ENCODE data around the gene MPPED1. TPM values are rescaled to one million over a fixed set of nuclear protein-coding genes. Genes with fewer than 3 reads are reported as not detected.

MPPED1 gene
- total RNA-seq, 4 donors from 2014 or later: not detected

- H3K4me3 ChIP-seq: no peak overlapping the region
- peaks cover 0 to 63% (median 1%) of the 10 kb centered on the region in 4 donors for H3K27me3 ChIP-seq
- H3K36me3 ChIP-seq: no peaks in the 10 kb centered on the region
- WGBS, 2 donors: 60 to 64% methylated on average over 4 to 11 of the region's 19 CpGs
- TF ChIP-seq POLR2A (IDR thresholded peaks at IDR 0.05) (no peak), CTCF (IDR thresholded peaks at IDR 0.05) (no peak)
- no peak for DNase-seq
- no peaks in the 10 kb centered on the region for H3K4me1 ChIP-seq
- H3K9me3 ChIP-seq: no peaks in the 10 kb centered on the region
- intact Hi-C loops (cut with DNase I): no loop called here
- H3K27ac ChIP-seq: no peak overlapping the region
These were observed 75.7 kb downstream of the MPPED1 start for GRCh38 chr22:43487311-43488030.

- intact Hi-C loops (cut with DNase I): no loop called here
- no peak for DNase-seq
- no peak for TF ChIP-seq CTCF (IDR thresholded peaks at IDR 0.05)
- Histone ChIP-seq H3K36me3 (no peaks in the 10 kb centered on the region), H3K9me3 (no peaks in the 10 kb centered on the region), H3K4me3 (no peak overlapping the region), H3K4me1 (no peaks in the 10 kb centered on the region), H3K27me3 (peaks cover 0 to 69% (median 1%) of the 10 kb centered on the region in 4 donors), H3K27ac (no peak overlapping the region)
- 63 to 67% methylated on average over 12 to 13 of the region's 26 CpGs for WGBS, 2 donors
These were observed 76.4 kb downstream of the MPPED1 start for GRCh38 chr22:43488031-43488866.

- H3K4me3 ChIP-seq: no peak overlapping the region
- no peak overlapping the region for H3K27ac ChIP-seq
- H3K36me3 ChIP-seq: no peaks in the 10 kb centered on the region
- 64 to 76% methylated on average over 4 to 5 of the region's 10 CpGs for WGBS, 2 donors
- H3K9me3 ChIP-seq: no peaks in the 10 kb centered on the region
- H3K4me1 ChIP-seq: no peaks in the 10 kb centered on the region
- intact Hi-C loops (cut with DNase I): no loop called here
- TF ChIP-seq POLR2A (IDR thresholded peaks at IDR 0.05) (no peak), CTCF (IDR thresholded peaks at IDR 0.05) (no peak)
- no peak for DNase-seq
- H3K27me3 ChIP-seq: peaks cover 0 to 69% (median 1%) of the 10 kb centered on the region in 4 donors
These were observed 77.1 kb downstream of the MPPED1 start for GRCh38 chr22:43488937-43489336.

GRCh38 chr22:43490311-43490710 is 78.5 kb downstream of the MPPED1 start:
- TF ChIP-seq CTCF (IDR thresholded peaks at IDR 0.05): no peak
- TF ChIP-seq POLR2A (IDR thresholded peaks at IDR 0.05): no peak
- H3K36me3 ChIP-seq: no peaks in the 10 kb centered on the region
- intact Hi-C loops (cut with DNase I): no loop called here
- no peaks in the 10 kb centered on the region for H3K4me1 ChIP-seq
- 71 to 83% methylated on average over 6 to 7 of the region's 7 CpGs for WGBS, 2 donors
- DNase-seq: no peak
- H3K4me3 ChIP-seq: no peak overlapping the region
- H3K9me3 ChIP-seq: no peaks in the 10 kb centered on the region
- no peak overlapping the region for H3K27ac ChIP-seq
- peaks cover 0 to 59% (median 0%) of the 10 kb centered on the region in 4 donors for H3K27me3 ChIP-seq

- H3K4me3 ChIP-seq: no peak overlapping the region
- no peaks in the 10 kb centered on the region for H3K9me3 ChIP-seq
- H3K36me3 ChIP-seq: no peaks in the 10 kb centered on the region
- no peak overlapping the region for H3K27ac ChIP-seq
- 56 to 57% methylated on average over 3 of the region's 3 CpGs for WGBS, 2 donors
- DNase-seq: no peak
- no peak for TF ChIP-seq CTCF (IDR thresholded peaks at IDR 0.05)
- TF ChIP-seq POLR2A (IDR thresholded peaks at IDR 0.05): no peak
- peaks cover 0 to 52% (median 0%) of the 10 kb centered on the region in 4 donors for H3K27me3 ChIP-seq
- intact Hi-C loops (cut with DNase I): no loop called here
- H3K4me1 ChIP-seq: no peaks in the 10 kb centered on the region
These were observed 79.4 kb downstream of the MPPED1 start for GRCh38 chr22:43491177-43491576.

All from esophagus squamous epithelium (tissue), 5 donors.